H1 (cell line): ENCODE data around the gene CHST8.

Source experiments
- ATF3 ChIP-seq: IDR thresholded peaks from 2 replicates; pipeline ENCODE4 v1.6.1; 2011; ENCODE audit warnings: low read depth, mild to moderate bottlenecking, low read length; ENCODE audit not compliant: insufficient read depth
- CBX8 ChIP-seq: fragments of 300-800, 300-1000 bp; sonication (generic); IDR thresholded peaks from 2 replicates; pipeline ENCODE4 v1.7.1; 2016; ENCODE audit warnings: low read depth, low read length, borderline replicate concordance
- CEBPB ChIP-seq: IDR thresholded peaks from 2 replicates; pipeline ENCODE4 v1.6.1; 2012; ENCODE audit warnings: low read depth, low read length
- CTCF ChIP-seq, 3 experiments: IDR thresholded peaks; 1 replicate in 2 of 3; 2 replicates in 1 of 3; pipeline versions ENCODE4 v1.5.1 to v1.6.1; 2011; ENCODE audit warnings: low read length in 3 of 3, mild to moderate bottlenecking in 3 of 3, inconsistent platforms in 2 of 3, low read depth in 1 of 3, moderate library complexity in 1 of 3; ENCODE audit not compliant: insufficient read depth in 1 of 3; ENCODE audit errors: control extremely low read depth in 1 of 3
- EGR1 ChIP-seq: IDR thresholded peaks from 2 replicates; pipeline ENCODE4 v1.6.1; 2011; ENCODE audit warnings: low read depth, low read length, borderline replicate concordance
- EP300 ChIP-seq, 2 experiments: IDR thresholded peaks; 1 replicate in 1 of 2; 2 replicates in 1 of 2; pipeline ENCODE4 v1.6.1; 2011 to 2012; ENCODE audit warnings: low read depth in 2 of 2, low read length in 2 of 2, mild to moderate bottlenecking in 2 of 2, borderline replicate concordance in 1 of 2, inconsistent platforms in 1 of 2, moderate library complexity in 1 of 2
- EZH2 ChIP-seq: fragments of 200-600 bp; sonication (generic); IDR thresholded peaks from 2 replicates; pipeline ENCODE4 v1.7.1; 2012; ENCODE audit warnings: low read depth, mild to moderate bottlenecking, moderate library complexity, low read length, inconsistent platforms; ENCODE audit not compliant: severe bottlenecking
- NRF1 ChIP-seq: IDR thresholded peaks from 2 replicates; pipeline ENCODE4 v1.6.1; 2011; ENCODE audit warnings: mild to moderate bottlenecking, low read depth, low read length, improper control_type of control experiment
- PHF8 ChIP-seq: fragments of 200-600 bp; sonication (generic); conservative IDR thresholded peaks from 2 replicates; pipeline ENCODE4 v1.7.1; 2012; ENCODE audit warnings: low read depth, mild to moderate bottlenecking, inconsistent platforms, low read length, moderate library complexity
- POLR2A ChIP-seq, 2 experiments: IDR thresholded peaks; 1 replicate in 1 of 2; 2 replicates in 1 of 2; pipeline ENCODE4 v1.6.1; 2011; ENCODE audit warnings: low read depth in 2 of 2, low read length in 2 of 2, mild to moderate bottlenecking in 2 of 2; ENCODE audit errors: control extremely low read depth in 1 of 2
- POLR2AphosphoS5 ChIP-seq: IDR thresholded peaks from 2 replicates; pipeline ENCODE4 v1.6.1; 2011; ENCODE audit warnings: low read depth, low read length
- SP1 ChIP-seq: IDR thresholded peaks from 2 replicates; pipeline ENCODE4 v1.6.1; 2011; ENCODE audit warnings: low read depth, low read length
- TCF12 ChIP-seq: IDR thresholded peaks from 2 replicates; pipeline ENCODE4 v1.6.1; 2011; ENCODE audit warnings: low read depth, mild to moderate bottlenecking, low read length
- YY1 ChIP-seq: IDR thresholded peaks from 2 replicates; pipeline ENCODE4 v1.6.1; 2011; ENCODE audit warnings: low read depth, mild to moderate bottlenecking, low read length

- no peak for TF ChIP-seq CTCF (IDR thresholded peaks at IDR 0.05; ENCODE audit: control extremely low read depth in 1 of 3, insufficient read depth in 1 of 3, low read depth in 1 of 3, low read length in 3 of 3)
- TF ChIP-seq EGR1, result no peak
- TF ChIP-seq ATF3, result no peak
- TF ChIP-seq YY1, result no peak
- TF ChIP-seq POLR2AphosphoS5, result no peak
- TF ChIP-seq POLR2A (IDR thresholded peaks at IDR 0.05; ENCODE audit: control extremely low read depth in 1 of 2, low read depth in 2 of 2, low read length in 2 of 2), result no peak
- TF ChIP-seq EP300 (IDR thresholded peaks at IDR 0.05; ENCODE audit: borderline replicate concordance in 1 of 2, low read depth in 2 of 2, low read length in 2 of 2), result no peak
- no peak for TF ChIP-seq PHF8
- TF ChIP-seq EZH2, result no peak
- TF ChIP-seq CBX8, result no peak
- TF ChIP-seq TCF12, result no peak
- TF ChIP-seq SP1, result no peak
- TF ChIP-seq NRF1, result no peak
- no peak for TF ChIP-seq CEBPB
Measured at GRCh38 chr19:33802001-33802400, 180.2 kb downstream of the CHST8 start.
